Activated T-cell treated with anti-CD3 and anti-CD28 coated beads, Interleukin-2, amount 50 U/mL, for 1 hour (primary cell): ENCODE results near the gene BACH2.

Experiments
- DNase-seq: peaks from one replicate; pipeline ENCODE4 v3.0.0-alpha.2; 2020

The BACH2 gene

GRCh38 chr6:90020746-90021145 is 275.9 kb downstream of the BACH2 start:
- no peak for DNase-seq

DNA sequence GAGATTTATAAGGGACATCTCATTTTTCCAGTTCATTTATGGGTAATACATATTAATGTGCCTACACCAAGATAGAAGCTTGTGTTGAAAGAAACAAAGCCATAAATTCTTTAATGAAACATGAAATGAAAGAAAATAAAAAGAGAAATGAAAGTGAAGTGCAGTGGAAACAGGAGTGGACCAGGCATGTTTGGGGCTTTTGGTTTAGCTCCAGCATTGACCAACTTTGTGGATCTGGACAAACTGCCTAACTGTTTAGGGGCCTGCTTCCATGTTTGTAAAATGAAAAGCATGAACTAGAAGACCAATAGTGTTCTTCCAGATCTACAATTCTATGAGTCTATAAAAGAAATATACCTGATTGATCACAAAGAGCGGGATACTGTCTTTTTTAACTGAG is 277.4 kb downstream of the BACH2 start:
- no peak for DNase-seq

DNA sequence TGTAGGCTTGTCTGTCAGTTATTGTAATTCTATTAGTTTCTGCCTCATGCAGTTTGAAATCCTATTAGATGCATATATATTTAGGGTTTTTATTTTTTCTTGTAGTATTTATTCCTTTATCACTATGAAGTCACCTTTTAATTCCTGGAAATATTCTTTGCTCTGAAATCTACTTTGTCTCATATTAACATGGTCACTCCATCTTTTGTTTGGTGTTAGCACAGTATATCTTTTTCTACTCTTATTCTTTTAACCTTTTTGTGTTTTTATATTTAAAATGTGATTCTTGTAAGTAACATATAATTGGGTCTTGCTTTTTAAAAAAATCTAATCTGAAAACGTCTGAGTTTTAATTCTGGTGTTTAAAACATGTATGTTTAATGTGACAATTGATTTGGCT is 280.8 kb downstream of the BACH2 start:
- DNase-seq, result no peak

- no peak for DNase-seq
These were observed 287.6 kb downstream of the BACH2 start for GRCh38 chr6:90008908-90009501.

DNA sequence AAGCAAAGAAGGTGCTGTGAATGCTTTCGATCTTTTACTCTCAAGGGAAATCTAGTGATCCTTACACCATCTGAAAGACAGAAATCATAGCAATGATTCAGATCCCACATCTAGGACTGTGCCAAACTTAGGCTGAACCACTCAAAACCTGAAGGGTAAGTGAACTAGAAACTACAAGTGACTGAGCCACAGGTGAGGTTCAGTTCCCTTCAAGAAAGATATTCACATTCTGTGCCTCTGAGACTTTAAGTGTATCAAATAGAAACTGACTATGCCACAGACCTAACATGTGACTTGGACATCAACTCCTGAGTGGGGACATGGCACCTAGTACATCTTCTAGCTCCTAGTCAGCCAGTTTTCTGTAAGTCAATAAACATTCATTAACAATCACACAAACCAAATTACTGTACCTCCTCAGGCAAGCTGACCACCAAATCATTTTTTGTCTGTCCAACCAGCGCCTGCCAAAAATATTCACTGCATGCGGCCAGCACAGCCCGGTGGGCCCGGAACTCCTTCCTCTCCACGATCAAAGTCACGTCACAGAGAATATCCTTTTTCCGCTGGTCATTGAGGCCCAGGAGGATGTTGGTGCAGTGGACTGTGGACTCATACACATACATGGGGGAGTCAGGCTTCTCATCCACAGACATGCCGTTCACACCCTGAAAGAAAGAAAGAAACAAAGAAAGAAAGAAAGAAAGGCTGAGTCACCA is 288.3 kb downstream of the BACH2 start:
- DNase-seq, result no peak

DNA sequence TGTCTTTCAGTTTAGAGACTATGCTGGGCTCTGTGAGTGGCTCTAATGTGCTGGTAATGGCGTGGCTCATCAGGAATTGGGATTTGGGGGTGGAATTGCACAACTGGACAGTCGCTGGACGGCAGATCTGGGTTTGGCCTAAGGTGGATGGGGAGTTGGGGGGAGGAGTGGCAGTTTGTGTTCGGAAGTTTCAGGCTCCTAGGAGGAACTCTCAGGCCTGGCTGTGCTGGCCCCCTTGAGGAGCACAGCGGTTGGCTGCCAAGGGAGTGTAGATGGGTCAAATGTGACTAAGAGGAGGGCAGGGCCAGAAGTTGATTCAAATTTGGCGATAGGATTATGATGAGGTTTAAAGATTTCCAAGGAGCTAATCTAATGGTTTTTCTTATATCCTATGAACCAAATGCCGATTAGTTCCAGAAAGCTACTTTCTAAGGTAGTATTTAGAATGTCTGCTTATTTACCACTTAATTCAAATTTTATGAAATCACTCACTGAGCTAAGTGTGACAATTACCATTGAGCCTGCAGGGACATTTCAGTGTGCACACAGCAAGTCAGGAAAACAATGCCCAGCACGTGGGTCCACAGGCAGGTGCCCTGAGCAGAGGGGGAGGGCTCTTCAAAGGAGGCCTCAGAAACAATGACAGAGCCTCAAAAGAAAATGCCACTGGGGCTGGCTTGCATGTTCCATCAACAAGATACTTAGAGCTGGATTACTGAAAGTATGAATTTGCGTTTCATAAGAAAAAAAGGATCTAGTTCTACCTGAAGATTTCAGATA is 291.4 kb downstream of the BACH2 start:
- DNase-seq, result no peak

- no peak for DNase-seq
These were observed 292.1 kb downstream of the BACH2 start for GRCh38 chr6:90004511-90004910.

DNA sequence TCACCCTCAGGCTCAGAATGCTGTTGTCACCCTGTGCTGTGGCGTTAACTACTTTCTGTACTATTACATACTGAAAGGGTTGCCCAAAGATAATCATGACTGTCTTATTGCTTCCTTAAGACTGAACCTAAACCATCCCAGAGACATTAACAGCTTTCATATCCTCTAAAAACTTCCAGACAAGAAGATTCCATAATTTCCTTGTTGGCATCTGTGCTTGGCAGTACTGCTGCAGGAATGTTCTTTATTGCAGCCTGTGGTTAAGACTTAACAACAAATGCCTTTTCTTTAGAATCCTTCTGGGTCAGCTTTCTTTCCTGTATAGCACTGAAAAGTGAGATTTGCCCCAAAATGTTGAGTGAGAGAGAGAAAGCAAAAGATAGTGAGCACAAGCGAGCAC is 292.7 kb downstream of the BACH2 start:
- DNase-seq, result no peak

DNA sequence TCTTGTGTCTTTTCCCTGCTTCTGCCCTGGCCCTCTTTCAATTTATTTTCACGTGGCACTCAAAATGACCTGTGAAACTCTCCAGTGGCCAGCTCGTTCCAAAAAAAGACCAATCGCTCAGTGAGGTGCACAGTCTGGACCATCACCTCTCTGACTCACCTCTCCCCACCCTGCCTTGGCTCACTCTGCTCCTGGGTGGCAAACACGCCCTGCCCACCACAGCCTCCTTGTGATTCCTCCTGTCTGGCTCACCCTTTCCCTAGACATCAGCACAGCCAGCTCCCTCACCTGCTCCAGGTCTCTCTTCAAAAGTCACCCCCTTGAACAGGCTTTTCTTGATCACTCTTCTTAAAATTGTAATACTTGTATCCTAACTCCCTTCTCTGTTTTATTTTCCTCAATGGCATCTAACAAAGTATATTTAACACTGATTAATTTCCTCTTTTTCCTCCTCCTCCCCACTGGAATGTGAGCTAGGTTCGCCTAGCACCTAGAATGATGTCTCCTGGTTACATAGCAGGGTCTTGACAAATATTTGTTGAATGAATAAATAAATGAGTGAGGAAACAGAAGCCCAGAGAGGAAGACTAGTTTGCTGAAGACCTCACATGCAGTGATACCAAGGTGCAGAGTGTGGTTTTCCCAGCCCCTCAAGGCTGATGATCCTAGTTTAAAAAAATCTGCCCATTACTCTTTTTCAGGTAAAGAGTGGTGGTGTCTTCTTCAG is 293.4 kb downstream of the BACH2 start:
- DNase-seq, result no peak

- DNase-seq, result no peak
These were observed 295.5 kb downstream of the BACH2 start for GRCh38 chr6:90000864-90001731.

- DNase-seq, result no peak
These were observed 296.5 kb downstream of the BACH2 start for GRCh38 chr6:89999945-90000825.

- DNase-seq, result no peak
These were observed 297.5 kb downstream of the BACH2 start for GRCh38 chr6:89999154-89999553.

GRCh38 chr6:89997456-89998445 is 298.9 kb downstream of the BACH2 start:
- DNase-seq, result no peak

DNA sequence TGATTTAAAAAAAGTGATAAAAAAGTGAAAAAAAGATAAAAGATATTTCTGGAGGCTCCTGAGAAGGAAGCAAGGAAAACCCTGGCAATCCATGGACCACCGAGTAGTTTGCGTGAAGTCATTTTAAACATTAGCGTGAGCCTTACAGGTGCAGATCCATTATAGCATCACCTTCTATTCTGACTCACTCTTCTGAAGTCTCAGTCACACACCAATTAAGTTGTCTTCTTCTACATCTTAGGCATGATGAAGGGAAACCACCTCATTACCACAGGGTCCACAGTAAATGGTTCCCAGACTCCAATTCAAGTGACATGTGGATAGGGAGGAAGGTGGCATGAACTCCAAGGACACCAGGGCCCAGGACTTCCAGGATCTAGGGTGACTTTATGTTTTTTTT is 303.2 kb downstream of the BACH2 start:
- DNase-seq, result no peak

DNA sequence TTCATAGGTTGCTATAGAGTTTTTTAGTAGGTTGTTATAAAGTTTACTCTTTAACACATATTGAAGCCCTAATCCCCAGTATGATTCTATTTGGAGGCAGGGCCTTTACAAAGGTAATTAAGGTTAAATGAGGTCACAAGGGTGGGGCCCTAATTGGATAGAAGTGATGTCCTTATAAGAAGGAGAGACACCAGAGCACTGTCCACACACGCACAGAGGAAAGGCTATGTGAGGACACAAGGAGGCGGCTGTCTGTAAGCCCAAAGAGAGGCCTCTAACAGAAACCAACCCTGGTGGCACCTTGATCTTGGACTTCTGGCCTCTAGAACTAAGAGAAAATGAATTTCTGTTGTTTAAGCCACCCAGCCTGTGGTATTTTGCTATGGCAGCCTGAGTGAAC is 303.8 kb downstream of the BACH2 start:
- DNase-seq, result no peak

DNA sequence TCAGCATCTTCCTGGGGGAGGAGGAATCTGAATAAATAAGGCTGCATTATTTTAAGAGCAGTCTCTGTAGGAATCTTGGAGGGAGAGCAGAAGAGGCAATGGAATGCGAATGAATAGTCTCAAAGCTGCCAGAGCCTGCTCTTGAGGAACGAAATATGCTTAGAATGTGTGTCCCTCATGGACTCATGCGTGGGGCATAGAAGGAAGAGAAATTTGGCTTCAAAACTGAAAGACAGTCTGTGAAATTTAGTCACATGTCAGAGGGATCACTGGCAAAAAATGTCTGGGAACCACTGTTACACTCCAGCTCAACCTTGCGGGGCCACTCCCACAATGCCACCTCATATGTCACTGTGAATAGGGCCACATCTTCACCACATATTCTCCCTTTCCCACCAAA is 306.9 kb downstream of the BACH2 start:
- DNase-seq, result no peak

DNA sequence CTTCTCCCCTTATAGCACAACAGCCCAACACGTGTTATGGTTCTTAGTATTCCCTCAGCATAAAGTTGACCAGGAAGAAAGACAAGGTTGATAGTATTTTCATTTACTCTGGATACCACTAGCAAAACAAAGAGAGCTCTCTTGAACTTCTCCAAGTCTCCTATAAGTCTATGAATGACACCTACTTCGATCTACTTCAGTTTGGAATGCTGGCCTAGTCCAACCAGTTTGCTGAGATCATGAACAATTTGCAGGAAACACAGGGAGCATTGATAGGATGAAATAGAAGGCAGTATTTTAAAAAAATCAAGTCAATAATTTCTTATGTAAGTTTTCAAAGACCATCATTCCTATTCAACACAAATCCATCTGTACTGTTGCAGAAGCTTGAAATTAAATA is 308.8 kb downstream of the BACH2 start:
- DNase-seq, result no peak

GRCh38 chr6:89987140-89987539 is 309.5 kb downstream of the BACH2 start:
- DNase-seq, result no peak

GRCh38 chr6:89986650-89987074 is 310.0 kb downstream of the BACH2 start:
- no peak for DNase-seq
